Measurements from ENCODE around the gene PORCN. TPM values are rescaled to one million over a fixed set of nuclear protein-coding genes. Genes with fewer than 3 reads are reported as not detected.
"Not testable (repeated sequence)": the region's sequence is repeated elsewhere in the genome, so short reads cannot be mapped to it uniquely, and the experiment has no call there.

The PORCN gene
- total RNA-seq, 2 experiments from 2014 or later, result 12.5 to 13.3 TPM

GRCh38 chrX:48539345-48540027 lies 30.7 kb downstream of the PORCN start, which contains the start of gene TBC1D25:
Gene TBC1D25, plus strand, starts transcription at chrX:48539714. Its CDS starts 84 bp downstream, at chrX:48539798.
- H3K4me3 Mint-ChIP-seq, result peak within 1 kb of the TSS; percentile 92
- H3K27ac Mint-ChIP-seq, result peak within 1 kb of the TSS; percentile 99
- POLR2A ChIA-PET, result interaction anchor here (0.6 to 0.9 kb wide), 2 partner anchors 18 to 320 kb away, joined by 3 to 4 read pairs; partner anchors contain the start of gene EBP

DNA sequence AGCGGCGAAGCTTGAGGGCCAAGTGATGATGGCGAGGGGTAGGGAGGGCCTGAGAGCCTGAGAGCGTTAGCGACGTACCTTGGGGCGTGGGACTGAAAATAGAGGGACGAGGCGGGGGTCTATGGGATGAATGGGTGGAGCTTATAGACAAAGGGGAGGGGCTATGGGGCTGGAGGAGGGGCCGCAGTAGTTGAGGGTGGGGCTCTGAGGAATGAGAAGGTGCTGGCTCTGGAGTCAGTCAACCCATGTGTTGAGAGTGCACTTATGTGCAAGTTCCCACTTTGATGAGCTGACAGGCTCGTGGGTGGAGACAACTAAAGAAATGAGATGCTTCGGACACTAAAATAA lies 31.2 kb downstream of the PORCN start:
- H3K9me3 Mint-ChIP-seq, result no peaks in the 10 kb centered on the region
- H3K4me1 Mint-ChIP-seq, result peaks cover 24% of the 10 kb centered on the region
- H3K27me3 Mint-ChIP-seq, result no peaks in the 10 kb centered on the region
- peak overlapping the region; percentile 92 for H3K4me3 Mint-ChIP-seq
- CTCF ChIA-PET, result interaction anchor here (0.6 to 1.7 kb wide), 11 partner anchors 9 to 67 kb away, joined by 3 to 9 read pairs (median 4); no protein-coding TSS in a partner anchor
- POLR2A ChIA-PET, result interaction anchor here (0.9 kb wide), 1 partner anchor 19 kb away, joined by 4 read pairs; the partner anchor contains the start of gene EBP
- peaks cover 12% of the 10 kb centered on the region for H3K36me3 Mint-ChIP-seq (ENCODE audit: low read depth)
- DNase-seq, result peak; percentile 63
- H3K27ac Mint-ChIP-seq, result peak overlapping the region; percentile 99

More at GRCh38 chrX:48539345-48540027, 30.7 kb downstream of the PORCN start, which contains the start of gene TBC1D25:
- H3K4me1 Mint-ChIP-seq, result peaks cover 24% of the 10 kb centered on the region
- CTCF ChIA-PET, result interaction anchor here (0.6 to 1.7 kb wide), 14 partner anchors 8 to 689 kb away, joined by 3 to 9 read pairs (median 4); no protein-coding TSS in a partner anchor
- peak; percentile 97 for DNase-seq
- H3K27me3 Mint-ChIP-seq, result no peaks in the 10 kb centered on the region
- H3K9me3 Mint-ChIP-seq, result no peaks in the 10 kb centered on the region
- H3K36me3 Mint-ChIP-seq (ENCODE audit: low read depth), result peaks cover 11% of the 10 kb centered on the region

DNA sequence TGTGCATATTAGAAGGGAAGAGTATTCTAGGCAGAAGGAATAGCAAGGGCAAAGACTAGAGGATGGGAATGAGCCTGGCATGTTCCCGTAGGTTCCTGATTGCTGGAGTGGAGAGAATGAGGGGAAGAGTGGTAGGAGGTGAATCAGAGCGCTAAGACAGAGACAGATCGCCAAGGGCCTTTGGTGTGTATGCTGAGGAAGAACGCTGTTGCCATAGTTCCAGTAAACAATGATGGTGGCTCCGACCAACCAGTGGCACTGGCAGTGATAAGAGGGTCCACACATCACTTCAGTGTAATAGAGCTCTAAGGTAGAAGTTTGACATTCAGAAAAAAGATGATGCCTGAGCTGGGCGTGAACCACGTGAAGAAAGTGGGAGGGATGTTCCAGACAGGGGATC lies 31.7 kb downstream of the PORCN start:
- DNase-seq, result no peak
- CTCF ChIA-PET, result interaction anchor here (0.7 to 1.7 kb wide), 6 partner anchors 9 to 60 kb away, joined by 3 to 9 read pairs (median 5); no protein-coding TSS in a partner anchor

DNA sequence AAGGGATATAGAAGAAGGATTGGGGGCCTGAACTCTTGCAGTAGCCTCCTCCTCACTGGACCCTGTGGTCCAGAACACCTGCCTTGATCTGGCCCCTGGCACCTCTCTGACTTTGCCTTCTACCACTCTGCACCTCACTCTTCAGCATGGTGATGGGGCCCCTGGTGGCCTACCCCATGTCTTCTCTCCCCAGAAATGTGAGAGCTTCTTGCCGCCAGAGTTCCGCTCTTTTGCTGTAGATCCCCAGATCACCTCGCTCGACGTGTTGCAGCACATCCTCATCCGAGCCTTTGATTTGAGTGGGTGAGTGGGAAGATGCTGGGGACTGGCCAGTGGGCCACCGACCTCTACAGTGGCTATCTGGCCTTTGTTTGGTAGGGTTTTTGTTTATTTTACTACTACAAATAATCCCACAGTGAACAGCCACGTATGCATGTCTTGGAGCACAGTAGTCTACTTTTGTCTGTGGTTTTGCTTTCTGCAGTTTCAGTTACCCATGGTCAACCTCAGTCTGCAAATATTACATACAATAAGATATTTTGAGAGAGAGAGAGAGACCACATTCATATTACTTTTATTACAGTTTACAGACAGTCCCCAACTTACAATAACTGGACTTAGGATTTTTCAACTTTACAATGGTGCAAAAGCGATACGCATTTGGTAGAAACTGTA lies 32.5 kb downstream of the PORCN start:
- DNase-seq, result no peak
- H3K36me3 Mint-ChIP-seq (ENCODE audit: low read depth), result peaks cover 16% of the 10 kb centered on the region
- H3K4me3 Mint-ChIP-seq, result peak overlapping the region; percentile 92
- peaks cover 24% of the 10 kb centered on the region for H3K4me1 Mint-ChIP-seq
- no peaks in the 10 kb centered on the region for H3K9me3 Mint-ChIP-seq
- peak overlapping the region; percentile 65 for H3K27ac Mint-ChIP-seq
- ChIA-PET POLR2A (no interaction called here), CTCF (interaction anchor here (0.6 to 1.5 kb wide), 3 partner anchors 10 to 17 kb away, joined by 3 to 7 read pairs (median 4); no protein-coding TSS in a partner anchor)
- no peaks in the 10 kb centered on the region for H3K27me3 Mint-ChIP-seq

More for the DNA sequence above, 31.7 kb downstream of the PORCN start:
- Mint-ChIP-seq H3K4me1 (peaks cover 24% of the 10 kb centered on the region), H3K9me3 (no peaks in the 10 kb centered on the region), H3K36me3 (ENCODE audit: low read depth) (peaks cover 14% of the 10 kb centered on the region), H3K27ac (peak overlapping the region; percentile 99), H3K4me3 (peak overlapping the region; percentile 92), H3K27me3 (no peaks in the 10 kb centered on the region)
- POLR2A ChIA-PET, result interaction anchor here (0.9 kb wide), 1 partner anchor 19 kb away, joined by 4 read pairs; the partner anchor contains the start of gene EBP

GRCh38 chrX:48548871-48549270 lies 40.1 kb downstream of the PORCN start:
- no peaks in the 10 kb centered on the region for H3K27me3 Mint-ChIP-seq
- H3K9me3 Mint-ChIP-seq, result no peaks in the 10 kb centered on the region
- DNase-seq, result no peak
- POLR2A ChIA-PET, result no interaction called here
- H3K27ac Mint-ChIP-seq, result no peak overlapping the region
- H3K4me1 Mint-ChIP-seq, result peaks cover 1% of the 10 kb centered on the region
- H3K4me3 Mint-ChIP-seq, result no peak overlapping the region
- CTCF ChIA-PET, result no interaction called here
- peaks cover 21% of the 10 kb centered on the region for H3K36me3 Mint-ChIP-seq (ENCODE audit: low read depth)

- DNase-seq, H3K27ac Mint-ChIP-seq, H3K4me3 Mint-ChIP-seq, H3K27me3 Mint-ChIP-seq, CTCF ChIA-PET, H3K4me1 Mint-ChIP-seq, POLR2A ChIA-PET, H3K9me3 Mint-ChIP-seq: not testable (repeated sequence)
- peaks cover 18% of the 10 kb centered on the region for H3K36me3 Mint-ChIP-seq (ENCODE audit: low read depth)
Measured at GRCh38 chrX:48555731-48556325, 47.0 kb downstream of the PORCN start.

- H3K36me3 Mint-ChIP-seq (ENCODE audit: low read depth), result peaks cover 19% of the 10 kb centered on the region
- H3K9me3 Mint-ChIP-seq, result no peaks in the 10 kb centered on the region
- no peak overlapping the region for H3K4me3 Mint-ChIP-seq
- CTCF ChIA-PET, result interaction anchor here (0.6 kb wide), 1 partner anchor 16 kb away, joined by 4 read pairs; no protein-coding TSS in a partner anchor
- no peak overlapping the region for H3K27ac Mint-ChIP-seq
- DNase-seq, result no peak
- POLR2A ChIA-PET, result no interaction called here
- H3K27me3 Mint-ChIP-seq, result no peaks in the 10 kb centered on the region
- no peaks in the 10 kb centered on the region for H3K4me1 Mint-ChIP-seq
Measured at GRCh38 chrX:48558271-48558670, 49.5 kb downstream of the PORCN start.

GRCh38 chrX:48559636-48560035 lies 50.8 kb downstream of the PORCN start:
- Mint-ChIP-seq H3K36me3 (ENCODE audit: low read depth) (peaks cover 15% of the 10 kb centered on the region), H3K27ac (no peak overlapping the region), H3K9me3 (no peaks in the 10 kb centered on the region), H3K27me3 (no peaks in the 10 kb centered on the region), H3K4me3 (no peak overlapping the region), H3K4me1 (no peaks in the 10 kb centered on the region)
- no peak for DNase-seq
- ChIA-PET CTCF (no interaction called here), POLR2A (no interaction called here)

DNA sequence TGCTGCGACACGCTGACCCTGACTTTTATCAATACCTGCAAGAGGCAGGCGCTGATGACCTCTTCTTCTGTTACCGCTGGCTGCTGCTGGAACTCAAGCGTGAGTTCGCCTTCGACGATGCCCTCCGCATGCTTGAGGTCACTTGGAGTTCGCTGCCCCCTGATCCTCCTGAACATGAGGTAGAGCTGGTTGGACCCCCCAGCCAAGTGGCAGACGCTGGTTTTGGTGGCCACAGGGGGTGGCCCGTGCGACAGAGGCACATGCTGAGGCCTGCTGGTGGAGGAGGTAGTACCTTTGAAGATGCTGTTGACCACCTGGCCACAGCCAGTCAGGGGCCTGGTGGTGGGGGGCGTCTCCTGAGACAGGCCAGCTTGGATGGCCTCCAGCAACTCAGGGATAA lies 51.3 kb downstream of the PORCN start:
- Mint-ChIP-seq H3K4me3 (no peak overlapping the region), H3K27ac (peak overlapping the region; percentile 25), H3K9me3 (no peaks in the 10 kb centered on the region), H3K27me3 (no peaks in the 10 kb centered on the region), H3K36me3 (ENCODE audit: low read depth) (peaks cover 11% of the 10 kb centered on the region), H3K4me1 (no peaks in the 10 kb centered on the region)
- DNase-seq, result no peak
- POLR2A ChIA-PET, result no interaction called here
- CTCF ChIA-PET, result no interaction called here

- Mint-ChIP-seq H3K27ac (peak overlapping the region; percentile 50), H3K27me3 (no peaks in the 10 kb centered on the region), H3K4me1 (no peaks in the 10 kb centered on the region), H3K4me3 (no peak overlapping the region), H3K36me3 (ENCODE audit: low read depth) (peaks cover 8% of the 10 kb centered on the region), H3K9me3 (no peaks in the 10 kb centered on the region)
- ChIA-PET POLR2A (no interaction called here), CTCF (no interaction called here)
- DNase-seq, result no peak
Measured at GRCh38 chrX:48560681-48561080, 51.9 kb downstream of the PORCN start.

GRCh38 chrX:48569958-48570357 lies 61.2 kb downstream of the PORCN start:
- H3K4me1 Mint-ChIP-seq, result peaks cover 16% of the 10 kb centered on the region
- no peaks in the 10 kb centered on the region for H3K27me3 Mint-ChIP-seq
- H3K36me3 Mint-ChIP-seq (ENCODE audit: low read depth), result peaks cover 7% of the 10 kb centered on the region
- CTCF ChIA-PET, result no interaction called here
- H3K4me3 Mint-ChIP-seq, result no peak overlapping the region
- peak overlapping the region; percentile 13 for H3K27ac Mint-ChIP-seq
- no peak for DNase-seq
- POLR2A ChIA-PET, result no interaction called here
- H3K9me3 Mint-ChIP-seq, result no peaks in the 10 kb centered on the region
